GM18907 (cell line): Measurements from ENCODE around the gene FNTB.

Experiments
- ATAC-seq: cut with Tn5 transposase; IDR thresholded peaks from one replicate; pipeline ENCODE4 v1.9.1; 2021; ENCODE audit warnings: mild to moderate bottlenecking, moderate library complexity; ENCODE audit not compliant: unreplicated experiment

Gene FNTB

GRCh38 chr14:65044596-65044959, 57.9 kb downstream of the FNTB start:
- ATAC-seq: no peak

GRCh38 chr14:65045006-65045405, 58.3 kb downstream of the FNTB start:
- no peak for ATAC-seq

- no peak for ATAC-seq
Observed at GRCh38 chr14:65045709-65046108, 59.0 kb downstream of the FNTB start.

GRCh38 chr14:65052832-65053231, 66.1 kb downstream of the FNTB start:
- no peak for ATAC-seq

- ATAC-seq: no peak
Observed at GRCh38 chr14:65053466-65053865, 66.8 kb downstream of the FNTB start.

- no peak for ATAC-seq
Observed at GRCh38 chr14:65054471-65055085, 67.9 kb downstream of the FNTB start.

GRCh38 chr14:65057695-65058094, 71.0 kb downstream of the FNTB start:
- no peak for ATAC-seq

- no peak for ATAC-seq
Observed at GRCh38 chr14:65062096-65063075, 75.7 kb downstream of the FNTB start.

- no peak for ATAC-seq
Observed at GRCh38 chr14:65065719-65066118, 79.0 kb downstream of the FNTB start.

- no peak for ATAC-seq
Observed at GRCh38 chr14:65069874-65070413, 83.2 kb downstream of the FNTB start.

- peak; percentile 61 for ATAC-seq
Observed at GRCh38 chr14:65070471-65070976, 83.8 kb downstream of the FNTB start.

- no peak for ATAC-seq
Observed at GRCh38 chr14:65071544-65071943, 84.8 kb downstream of the FNTB start.

GRCh38 chr14:65072256-65072655, 85.6 kb downstream of the FNTB start:
- ATAC-seq: no peak

GRCh38 chr14:65072937-65073336, 86.2 kb downstream of the FNTB start:
- ATAC-seq: no peak

GRCh38 chr14:65073605-65074201, 87.0 kb downstream of the FNTB start:
- no peak for ATAC-seq

GRCh38 chr14:65074449-65075150, 87.9 kb downstream of the FNTB start:
- ATAC-seq: no peak

GRCh38 chr14:65075628-65076325, 89.1 kb downstream of the FNTB start:
- no peak for ATAC-seq

GRCh38 chr14:65077318-65077717, 90.6 kb downstream of the FNTB start:
- no peak for ATAC-seq

GRCh38 chr14:65079201-65079600, 92.5 kb downstream of the FNTB start:
- no peak for ATAC-seq

- no peak for ATAC-seq
Observed at GRCh38 chr14:65079768-65080167, 93.1 kb downstream of the FNTB start.
